ENCODE results near the gene PTRH1. TPM values are rescaled to one million over a fixed set of nuclear protein-coding genes. Genes with fewer than 3 reads are reported as not detected.
A peak's percentile ranks its signal among the peaks of the same experiment; 100 is the strongest.

Gene PTRH1
- total RNA-seq, 4 donors from 2014 or later: 7.4 to 58.4 (median 41.6) TPM

DNA sequence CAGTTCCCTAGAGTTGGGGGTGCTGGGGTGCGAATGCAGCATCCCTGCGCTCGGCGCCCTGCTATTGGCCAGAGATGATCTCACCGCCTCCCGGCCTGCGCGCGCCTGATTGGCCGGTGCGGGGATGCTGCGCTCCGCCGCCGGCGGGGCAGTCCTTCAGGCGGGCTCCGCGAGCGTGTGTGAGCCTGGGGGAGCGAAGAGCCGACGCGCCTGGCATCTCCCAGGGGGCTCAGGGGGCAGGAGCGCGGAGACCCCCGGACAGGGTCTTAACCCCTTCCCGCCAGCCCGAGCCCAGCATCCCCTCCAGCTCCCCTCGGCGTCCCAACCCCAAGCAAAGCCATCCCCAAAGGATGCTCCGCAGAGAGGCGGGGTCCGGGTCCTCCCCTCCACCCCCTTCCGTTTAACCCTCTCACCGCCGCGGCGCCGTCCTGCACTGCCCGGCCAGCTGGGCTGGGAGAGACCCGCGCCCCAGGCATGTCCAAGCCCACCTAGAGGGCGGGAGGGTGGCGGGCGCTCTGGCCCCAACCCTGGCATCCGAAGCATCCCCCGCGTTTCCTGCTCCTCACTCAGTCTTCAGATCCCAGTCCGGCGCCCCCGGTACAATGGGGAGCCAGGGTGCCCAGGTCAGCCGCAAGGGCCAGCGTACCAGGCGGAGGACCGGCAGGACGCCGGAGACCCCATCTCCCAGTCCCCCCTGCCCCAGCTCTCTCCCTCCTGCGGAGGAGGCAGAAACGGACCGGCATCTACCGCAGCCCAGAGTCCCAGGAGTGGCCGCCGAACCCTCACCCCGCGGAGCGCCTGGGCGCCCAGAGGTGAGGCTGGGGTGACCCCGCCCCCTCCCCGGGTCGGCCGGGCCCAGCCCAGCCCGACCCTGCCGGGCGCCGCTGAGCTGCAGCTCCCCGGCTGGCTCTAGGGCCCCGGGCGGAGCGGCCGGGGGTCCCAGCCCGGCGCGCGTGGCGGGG, 38.9 kb upstream of the PTRH1 start:
- WGBS: 40% methylated on average over 3 of the region's 86 CpGs
- no peak for TF ChIP-seq EP300 (IDR thresholded peaks at IDR 0.05)
- no peak for TF ChIP-seq POLR2AphosphoS5 (IDR thresholded peaks at IDR 0.05)
- TF ChIP-seq POLR2A (IDR thresholded peaks at IDR 0.05): no peak
- TF ChIP-seq, protein P1, sequence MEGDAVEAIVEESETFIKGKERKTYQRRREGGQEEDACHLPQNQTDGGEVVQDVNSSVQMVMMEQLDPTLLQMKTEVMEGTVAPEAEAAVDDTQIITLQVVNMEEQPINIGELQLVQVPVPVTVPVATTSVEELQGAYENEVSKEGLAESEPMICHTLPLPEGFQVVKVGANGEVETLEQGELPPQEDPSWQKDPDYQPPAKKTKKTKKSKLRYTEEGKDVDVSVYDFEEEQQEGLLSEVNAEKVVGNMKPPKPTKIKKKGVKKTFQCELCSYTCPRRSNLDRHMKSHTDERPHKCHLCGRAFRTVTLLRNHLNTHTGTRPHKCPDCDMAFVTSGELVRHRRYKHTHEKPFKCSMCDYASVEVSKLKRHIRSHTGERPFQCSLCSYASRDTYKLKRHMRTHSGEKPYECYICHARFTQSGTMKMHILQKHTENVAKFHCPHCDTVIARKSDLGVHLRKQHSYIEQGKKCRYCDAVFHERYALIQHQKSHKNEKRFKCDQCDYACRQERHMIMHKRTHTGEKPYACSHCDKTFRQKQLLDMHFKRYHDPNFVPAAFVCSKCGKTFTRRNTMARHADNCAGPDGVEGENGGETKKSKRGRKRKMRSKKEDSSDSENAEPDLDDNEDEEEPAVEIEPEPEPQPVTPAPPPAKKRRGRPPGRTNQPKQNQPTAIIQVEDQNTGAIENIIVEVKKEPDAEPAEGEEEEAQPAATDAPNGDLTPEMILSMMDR (IDR thresholded peaks at IDR 0.05): no peak
- DNase-seq (ENCODE audit: low spot score in 2 of 2): no peak
- Histone ChIP-seq H3K27ac (no peak overlapping the region), H3K27me3 (peaks cover 34% of the 10 kb centered on the region), H3K36me3 (peaks cover 8% of the 10 kb centered on the region), H3K9me3 (no peaks in the 10 kb centered on the region), H3K4me3 (peak overlapping the region; percentile 26), H3K4me1 (peaks cover 17% of the 10 kb centered on the region)

DNA sequence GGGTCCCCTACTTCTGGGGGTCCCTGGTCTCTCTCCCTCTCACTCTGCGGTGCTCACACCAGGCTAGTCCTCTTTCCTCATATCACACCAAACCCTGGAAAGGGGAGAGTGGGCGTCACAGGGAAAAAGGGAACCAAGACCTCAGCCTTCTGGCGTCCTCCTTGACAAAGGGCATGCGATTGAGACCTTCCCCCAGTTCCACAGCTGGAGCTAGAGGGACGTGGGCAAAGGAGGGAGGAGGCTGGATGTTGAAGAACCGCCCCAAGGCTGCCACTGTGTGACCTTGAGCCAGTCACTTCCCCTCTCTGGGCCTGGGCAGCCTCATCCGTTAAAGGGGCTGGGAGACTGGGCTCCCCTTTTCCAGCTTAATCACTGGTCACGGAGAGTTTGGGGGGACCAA, 38.2 kb upstream of the PTRH1 start:
- Histone ChIP-seq H3K4me1 (peaks cover 17% of the 10 kb centered on the region), H3K4me3 (no peak overlapping the region), H3K27me3 (peaks cover 34% of the 10 kb centered on the region), H3K27ac (no peak overlapping the region), H3K36me3 (peaks cover 15% of the 10 kb centered on the region), H3K9me3 (no peaks in the 10 kb centered on the region)
- no peak for DNase-seq (ENCODE audit: low spot score in 2 of 2)
- 69% methylated on average over 7 of the region's 8 CpGs for WGBS
- TF ChIP-seq POLR2A (IDR thresholded peaks at IDR 0.05) (no peak), EP300 (IDR thresholded peaks at IDR 0.05) (no peak), POLR2AphosphoS5 (IDR thresholded peaks at IDR 0.05) (no peak)
- TF ChIP-seq, protein P1 (IDR thresholded peaks at IDR 0.05): no peak

DNA sequence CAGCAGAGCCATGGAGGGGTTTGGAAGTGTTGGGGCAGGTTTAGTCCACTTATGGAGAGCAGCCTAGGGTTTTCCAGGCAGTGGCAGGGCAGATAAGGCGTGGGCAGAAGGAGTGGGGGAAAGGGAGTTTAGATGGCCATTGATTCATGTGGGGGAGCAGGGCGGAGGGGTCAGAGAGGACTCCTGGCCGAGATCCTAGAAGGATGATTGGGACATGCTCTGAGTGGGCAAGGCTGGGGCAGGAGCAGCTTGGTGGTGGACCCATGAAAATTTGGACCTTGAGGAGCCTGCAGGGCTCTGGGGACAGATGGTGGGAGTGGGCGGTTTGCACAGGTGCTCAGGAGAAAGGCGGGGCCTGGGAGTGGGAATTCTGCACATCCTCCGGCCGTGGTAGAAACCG, 37.7 kb upstream of the PTRH1 start:
- TF ChIP-seq EP300 (IDR thresholded peaks at IDR 0.05) (no peak), POLR2A (IDR thresholded peaks at IDR 0.05) (no peak), POLR2AphosphoS5 (IDR thresholded peaks at IDR 0.05) (no peak)
- TF ChIP-seq, protein P1 (IDR thresholded peaks at IDR 0.05): no peak
- H3K36me3 ChIP-seq: peaks cover 15% of the 10 kb centered on the region
- H3K4me3 ChIP-seq: no peak overlapping the region
- no peak overlapping the region for H3K27ac ChIP-seq
- H3K27me3 ChIP-seq: peaks cover 34% of the 10 kb centered on the region
- peaks cover 17% of the 10 kb centered on the region for H3K4me1 ChIP-seq
- no peak for DNase-seq (ENCODE audit: low spot score in 2 of 2)
- H3K9me3 ChIP-seq: no peaks in the 10 kb centered on the region
- 82% methylated on average over 8 of the region's 8 CpGs for WGBS

DNA sequence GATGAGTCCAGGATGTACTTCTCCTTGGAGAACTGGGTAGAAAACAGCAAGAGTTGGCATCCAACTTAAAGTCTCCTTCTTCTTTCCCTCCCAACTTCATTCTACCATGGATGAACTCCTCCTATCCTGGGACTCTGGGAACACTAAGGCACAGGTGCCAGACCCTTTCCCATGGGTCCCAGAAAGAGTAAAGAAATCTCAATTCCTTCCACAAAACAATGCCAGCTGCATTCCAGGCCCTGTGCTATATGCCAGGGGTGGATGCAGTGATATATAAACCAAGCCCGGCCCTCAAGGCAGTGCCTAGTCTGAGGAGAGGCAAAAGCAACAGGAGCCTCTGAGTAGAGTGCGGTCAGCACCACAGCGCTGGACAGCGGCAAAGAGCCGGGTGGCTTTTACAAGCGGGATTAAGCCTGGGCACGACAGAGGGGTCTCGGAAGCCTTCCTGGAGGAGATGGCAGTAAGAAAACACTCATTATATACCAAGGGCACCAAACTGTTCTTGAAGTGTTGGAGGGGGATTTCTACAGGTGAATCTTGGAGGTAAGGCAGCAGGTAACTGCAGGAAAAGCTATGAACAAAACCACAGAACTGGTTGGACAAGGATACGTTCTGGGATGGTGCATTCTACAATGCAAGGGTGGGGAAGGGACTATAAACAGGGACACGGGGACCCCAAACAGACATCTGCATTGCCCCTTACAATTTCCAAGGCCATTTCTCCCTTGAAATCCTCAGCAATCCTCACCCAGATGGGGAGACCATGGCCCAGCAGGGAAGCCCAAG, 36.0 kb upstream of the PTRH1 start:
- peaks cover 15% of the 10 kb centered on the region for H3K36me3 ChIP-seq
- peaks cover 34% of the 10 kb centered on the region for H3K27me3 ChIP-seq
- no peak for DNase-seq (ENCODE audit: low spot score in 2 of 2)
- H3K9me3 ChIP-seq: no peaks in the 10 kb centered on the region
- H3K4me1 ChIP-seq: peaks cover 17% of the 10 kb centered on the region
- WGBS: 49% methylated on average over 10 of the region's 10 CpGs
- TF ChIP-seq POLR2AphosphoS5 (IDR thresholded peaks at IDR 0.05): no peak
- TF ChIP-seq, protein P1 (IDR thresholded peaks at IDR 0.05): no peak
- TF ChIP-seq EP300 (IDR thresholded peaks at IDR 0.05): no peak
- no peak for TF ChIP-seq POLR2A (IDR thresholded peaks at IDR 0.05)
- H3K27ac ChIP-seq: no peak overlapping the region
- H3K4me3 ChIP-seq: no peak overlapping the region

Data from suprapubic skin (tissue), 4 donors.